ES-I3 (cell line): Measurements from ENCODE around the gene RIMBP2.

Experiments used
- H3K36me3 ChIP-seq: 2 replicates; pipeline ENCODE4 v1.6.1; 2013; ENCODE audit warnings: mild to moderate bottlenecking, low read length, control low read depth, moderate library complexity; ENCODE audit not compliant: insufficient read depth
- H3K4me1 ChIP-seq: 2 replicates; pipeline ENCODE4 v1.6.1; 2013; ENCODE audit warnings: mild to moderate bottlenecking, control low read depth, low read length; ENCODE audit not compliant: insufficient read depth
- H3K9ac ChIP-seq: 2 replicates; pipeline ENCODE4 v1.6.1; 2013; ENCODE audit warnings: low read depth, mild to moderate bottlenecking, low read length, moderate library complexity
- H3K9me3 ChIP-seq: 2 replicates; pipeline ENCODE4 v1.6.1; 2013; ENCODE audit warnings: mild to moderate bottlenecking, low read length, moderate library complexity; ENCODE audit not compliant: control insufficient read depth, insufficient read depth

RIMBP2 gene

GRCh38 chr12:130460611-130461446 lies 255.3 kb downstream of the RIMBP2 start:
- Histone ChIP-seq H3K36me3 (no peaks in the 10 kb centered on the region), H3K9me3 (no peaks in the 10 kb centered on the region), H3K9ac (no peak overlapping the region), H3K4me1 (no peaks in the 10 kb centered on the region)

DNA sequence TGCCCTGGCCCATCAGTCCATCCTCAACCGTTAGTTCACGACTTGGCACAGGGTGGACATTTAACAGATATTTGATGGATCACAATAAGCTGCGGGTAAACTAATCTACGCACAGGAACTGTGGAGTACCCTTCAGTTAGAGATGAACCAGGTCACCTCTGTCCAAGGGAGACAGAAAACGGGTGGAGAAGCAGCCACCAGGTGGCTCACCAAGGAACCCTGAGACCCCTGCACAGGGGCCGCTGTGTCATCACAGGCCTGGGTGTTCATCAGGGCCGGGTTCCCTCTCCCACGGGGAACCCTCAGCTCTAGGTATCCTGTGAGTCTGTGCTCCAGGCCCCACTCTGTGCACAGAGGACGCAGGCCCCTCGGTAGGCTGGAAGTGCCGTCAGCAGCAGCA lies 256.2 kb downstream of the RIMBP2 start:
- Histone ChIP-seq H3K9ac (no peak overlapping the region), H3K4me1 (no peaks in the 10 kb centered on the region), H3K36me3 (no peaks in the 10 kb centered on the region), H3K9me3 (no peaks in the 10 kb centered on the region)

GRCh38 chr12:130458341-130458740 lies 257.8 kb downstream of the RIMBP2 start:
- H3K9ac ChIP-seq: no peak overlapping the region
- no peaks in the 10 kb centered on the region for H3K36me3 ChIP-seq
- H3K4me1 ChIP-seq: no peaks in the 10 kb centered on the region
- no peaks in the 10 kb centered on the region for H3K9me3 ChIP-seq

DNA sequence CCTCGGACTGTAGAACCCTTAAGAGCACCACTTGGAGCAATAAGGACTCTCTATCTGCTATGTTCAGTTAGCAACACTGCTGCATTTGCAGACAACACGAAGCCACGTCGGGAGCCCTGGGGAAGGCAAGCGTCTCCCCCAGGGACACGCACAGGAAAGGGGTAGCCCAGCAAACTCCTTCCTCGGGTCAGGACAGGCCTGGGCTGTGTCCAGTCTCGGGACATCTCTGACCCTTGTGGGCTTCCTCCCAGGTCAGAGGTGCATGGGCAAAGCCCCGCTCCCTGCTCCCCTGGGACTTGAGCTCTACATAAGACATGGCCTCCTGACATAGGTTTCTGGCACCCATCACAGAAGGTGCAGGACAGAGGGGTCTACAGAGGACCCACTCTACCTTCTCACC lies 258.9 kb downstream of the RIMBP2 start:
- no peaks in the 10 kb centered on the region for H3K36me3 ChIP-seq
- no peaks in the 10 kb centered on the region for H3K9me3 ChIP-seq
- H3K4me1 ChIP-seq: no peaks in the 10 kb centered on the region
- H3K9ac ChIP-seq: no peak overlapping the region

GRCh38 chr12:130456375-130457199 lies 259.5 kb downstream of the RIMBP2 start:
- Histone ChIP-seq H3K9me3 (no peaks in the 10 kb centered on the region), H3K9ac (no peak overlapping the region), H3K4me1 (no peaks in the 10 kb centered on the region), H3K36me3 (no peaks in the 10 kb centered on the region)

DNA sequence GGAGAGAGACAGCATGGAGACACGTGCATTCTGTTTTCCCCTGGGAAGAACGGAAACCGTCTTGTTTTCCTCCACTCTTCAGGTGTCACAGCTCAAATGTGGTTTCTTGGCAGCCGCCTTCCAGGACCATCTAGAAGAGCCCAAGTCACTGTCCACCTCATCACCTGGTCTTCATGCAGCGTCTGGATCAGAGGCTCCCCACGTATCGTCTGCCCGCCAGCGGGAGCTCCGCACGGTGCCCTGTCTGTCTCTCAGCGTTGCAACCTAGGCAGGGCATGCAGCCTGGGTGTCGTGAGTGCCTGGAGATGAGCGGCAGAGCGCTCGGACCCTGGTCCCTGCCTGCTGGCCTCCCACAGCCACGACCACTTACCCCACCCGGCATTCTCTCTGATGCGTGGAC lies 260.9 kb downstream of the RIMBP2 start:
- Histone ChIP-seq H3K9me3 (no peaks in the 10 kb centered on the region), H3K4me1 (no peaks in the 10 kb centered on the region), H3K36me3 (no peaks in the 10 kb centered on the region), H3K9ac (no peak overlapping the region)

DNA sequence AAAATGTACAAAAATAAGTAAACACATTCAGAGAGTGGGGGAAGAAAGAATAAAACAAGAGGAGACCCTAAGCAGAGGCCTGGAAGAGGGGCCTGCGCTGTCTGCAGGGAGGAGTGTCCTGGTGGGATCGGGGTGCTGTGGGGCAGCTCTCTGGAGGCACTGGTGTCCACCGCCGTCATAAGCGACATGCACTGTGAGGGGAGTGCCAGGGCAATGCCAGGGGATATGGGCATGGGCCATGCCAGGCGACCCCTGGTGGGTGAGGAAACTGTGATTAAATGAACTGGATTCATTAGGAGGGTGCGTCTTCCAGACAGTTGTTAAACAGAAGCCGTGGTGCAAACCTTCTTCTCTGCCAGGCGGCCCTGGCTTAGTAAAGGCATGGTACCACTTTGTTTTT lies 261.8 kb downstream of the RIMBP2 start:
- H3K9ac ChIP-seq: no peak overlapping the region
- H3K9me3 ChIP-seq: no peaks in the 10 kb centered on the region
- H3K36me3 ChIP-seq: no peaks in the 10 kb centered on the region
- no peaks in the 10 kb centered on the region for H3K4me1 ChIP-seq

DNA sequence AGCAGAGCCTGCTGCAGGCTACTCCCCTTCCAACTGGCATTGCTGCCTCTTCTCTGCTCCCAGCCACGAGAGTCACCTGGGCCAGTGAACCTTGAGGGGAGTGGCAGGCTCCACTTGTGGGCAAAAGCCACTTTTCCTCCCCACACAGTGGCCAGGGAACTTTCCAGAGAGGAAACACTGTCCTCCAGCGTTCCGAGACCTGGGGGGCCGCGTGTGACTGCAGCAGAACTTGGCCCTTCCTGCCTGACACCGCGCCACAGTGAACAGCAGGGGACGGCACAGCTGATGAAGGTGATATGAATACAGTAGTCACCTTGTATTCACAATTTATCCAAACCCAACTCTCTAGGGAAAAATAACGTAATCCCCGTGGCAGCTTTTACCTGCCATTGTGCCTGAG lies 263.6 kb downstream of the RIMBP2 start:
- no peaks in the 10 kb centered on the region for H3K36me3 ChIP-seq
- no peaks in the 10 kb centered on the region for H3K9me3 ChIP-seq
- H3K9ac ChIP-seq: no peak overlapping the region
- H3K4me1 ChIP-seq: no peaks in the 10 kb centered on the region

DNA sequence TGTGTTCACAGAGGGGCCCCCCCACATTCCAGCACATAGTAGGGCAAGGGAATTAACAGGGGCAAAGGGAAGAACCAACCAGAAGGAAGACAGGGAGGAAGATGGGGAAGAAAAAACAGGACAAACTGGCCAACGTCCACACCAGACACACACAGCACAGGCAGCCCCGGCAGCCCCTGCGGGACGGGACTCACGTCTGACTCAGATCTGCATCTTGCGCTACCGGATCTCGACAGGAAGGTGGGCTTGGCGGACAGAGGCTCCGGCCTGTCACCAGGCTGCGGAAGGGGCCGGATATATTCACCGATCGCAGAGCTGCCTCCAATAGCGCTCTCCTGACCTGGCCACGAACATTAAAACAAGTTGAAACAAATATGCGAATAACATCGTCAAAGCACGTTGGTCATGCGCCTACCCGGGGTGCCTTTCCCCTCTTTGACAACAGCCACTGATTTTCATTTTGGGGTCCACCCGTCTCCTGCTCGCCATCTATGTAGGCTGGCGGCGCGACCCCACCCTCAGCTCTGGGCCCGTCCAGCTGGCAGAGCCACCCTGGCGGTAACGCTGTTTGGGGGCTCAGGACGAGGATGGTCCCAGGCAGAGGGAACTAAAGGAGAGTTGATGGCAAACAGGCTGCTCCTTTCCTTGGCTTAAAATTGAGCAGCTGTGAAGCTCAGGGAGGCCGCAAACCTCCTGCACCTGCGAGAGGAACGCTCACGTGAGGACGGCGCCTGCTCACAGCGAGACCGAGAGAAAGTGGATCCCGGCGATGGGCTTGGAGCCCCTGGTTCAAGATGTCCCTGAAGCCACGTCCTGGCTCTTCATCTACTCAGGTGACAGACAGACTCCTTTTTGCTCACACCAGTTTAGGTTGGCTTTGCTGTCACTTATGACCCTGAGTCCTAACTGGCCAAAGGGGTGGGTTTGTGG lies 264.8 kb downstream of the RIMBP2 start:
- H3K9me3 ChIP-seq: no peaks in the 10 kb centered on the region
- no peaks in the 10 kb centered on the region for H3K4me1 ChIP-seq
- no peak overlapping the region for H3K9ac ChIP-seq
- H3K36me3 ChIP-seq: no peaks in the 10 kb centered on the region

DNA sequence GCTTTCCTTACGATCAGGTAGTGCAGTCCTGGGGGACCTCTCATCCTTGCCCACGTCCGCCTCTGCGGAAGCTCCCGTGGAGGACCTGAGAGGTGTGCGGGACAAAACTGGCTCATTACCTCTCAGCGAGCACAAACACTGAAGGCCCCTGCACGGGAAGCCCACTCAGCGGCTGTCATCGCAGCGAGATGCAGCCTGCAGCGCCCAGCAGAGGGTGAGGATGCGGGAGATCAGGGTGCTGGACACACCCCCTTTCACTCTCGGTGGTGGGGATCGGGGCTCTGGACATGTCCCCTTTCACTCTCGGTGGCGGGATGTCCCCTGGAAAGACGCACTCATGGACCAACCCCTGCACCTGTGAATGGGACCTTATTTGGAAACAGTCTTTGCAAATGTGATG lies 266.8 kb downstream of the RIMBP2 start:
- no peaks in the 10 kb centered on the region for H3K9me3 ChIP-seq
- H3K4me1 ChIP-seq: no peaks in the 10 kb centered on the region
- no peak overlapping the region for H3K9ac ChIP-seq
- no peaks in the 10 kb centered on the region for H3K36me3 ChIP-seq

DNA sequence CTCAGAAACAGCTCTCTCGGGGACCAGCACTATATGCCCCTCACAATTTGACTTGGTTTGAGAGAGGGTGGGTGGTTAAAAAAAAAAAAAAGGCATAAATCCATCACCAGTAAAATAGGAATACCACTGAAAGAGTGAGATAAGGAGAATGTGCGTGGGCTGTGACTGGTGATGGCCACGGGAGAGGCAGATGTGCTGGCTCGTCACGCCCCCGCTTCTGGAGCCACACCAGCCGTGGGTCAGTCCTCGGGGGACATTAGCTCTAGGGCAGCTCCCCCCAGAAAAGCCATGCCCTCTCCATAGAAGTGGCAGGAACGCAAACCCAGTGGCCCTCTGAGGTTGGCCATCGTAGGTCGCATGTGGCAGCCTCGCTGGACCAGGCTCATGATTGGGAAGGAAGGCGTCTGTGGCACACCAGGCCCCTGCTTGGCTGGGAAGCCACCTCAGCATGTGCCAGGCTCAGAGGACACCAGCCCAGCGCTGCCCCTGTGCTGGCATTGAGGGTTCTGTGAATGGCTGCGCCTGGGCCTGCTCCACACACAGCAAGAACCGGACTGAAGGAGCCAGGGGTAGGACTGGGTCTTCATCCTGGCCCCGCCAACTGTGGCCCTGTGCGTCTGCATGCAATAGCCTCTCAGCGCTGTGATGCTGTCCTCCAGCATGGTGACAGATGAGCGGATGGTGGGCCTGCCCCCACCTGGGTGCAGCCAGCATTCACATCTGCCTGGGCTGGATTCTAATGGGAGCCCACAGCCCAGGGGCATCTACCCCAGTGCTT lies 267.9 kb downstream of the RIMBP2 start:
- no peaks in the 10 kb centered on the region for H3K36me3 ChIP-seq
- no peaks in the 10 kb centered on the region for H3K4me1 ChIP-seq
- no peaks in the 10 kb centered on the region for H3K9me3 ChIP-seq
- H3K9ac ChIP-seq: no peak overlapping the region

GRCh38 chr12:130447655-130447965 lies 268.5 kb downstream of the RIMBP2 start:
- Histone ChIP-seq H3K36me3 (no peaks in the 10 kb centered on the region), H3K9ac (no peak overlapping the region), H3K4me1 (no peaks in the 10 kb centered on the region), H3K9me3 (no peaks in the 10 kb centered on the region)

DNA sequence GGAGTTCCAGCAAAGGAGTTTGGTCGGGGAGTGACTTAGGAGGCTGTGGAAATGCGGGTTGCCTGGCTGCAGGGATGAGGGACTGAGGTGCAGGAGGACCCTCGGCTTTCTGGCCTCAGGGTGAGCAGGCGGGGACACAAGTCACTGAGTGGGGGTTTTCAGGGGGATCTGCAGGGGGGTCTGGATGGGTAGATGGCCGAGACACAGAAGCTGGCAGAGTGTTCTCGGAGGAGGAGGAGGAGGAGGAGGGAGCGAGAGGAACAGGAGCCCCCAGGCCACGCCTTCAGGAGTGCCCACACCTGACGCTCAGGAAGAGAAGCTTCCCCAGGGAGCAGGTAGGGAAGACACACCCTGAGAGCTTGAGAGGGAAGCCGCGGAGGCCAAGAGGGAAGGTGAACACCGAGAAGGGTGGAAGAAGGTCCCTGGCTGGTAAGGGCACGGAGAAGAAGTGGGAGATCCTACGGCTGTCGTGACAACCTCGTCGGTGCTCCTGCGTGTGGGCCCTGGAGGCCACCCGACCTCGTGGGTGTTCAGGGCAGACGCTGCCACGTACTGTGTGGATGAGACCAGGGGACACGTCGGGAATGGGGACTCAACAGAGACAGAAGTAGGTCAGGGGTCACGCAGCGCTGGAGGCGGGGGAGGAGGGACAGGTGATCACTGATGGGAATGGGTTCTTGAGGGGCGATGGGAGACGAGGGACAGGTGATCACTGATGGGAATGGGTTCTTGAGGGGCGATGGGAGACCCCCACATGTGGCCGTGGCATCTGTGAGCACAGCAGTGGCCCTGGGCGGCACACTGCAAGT lies 269.0 kb downstream of the RIMBP2 start:
- H3K9me3 ChIP-seq: no peaks in the 10 kb centered on the region
- no peak overlapping the region for H3K9ac ChIP-seq
- no peaks in the 10 kb centered on the region for H3K36me3 ChIP-seq
- no peaks in the 10 kb centered on the region for H3K4me1 ChIP-seq
